ENCODE results near the gene IPO5. TPM values are rescaled to one million over a fixed set of nuclear protein-coding genes. Genes with fewer than 3 reads are reported as not detected.
"Not testable (repeated sequence)": the region's sequence is repeated elsewhere in the genome, so short reads cannot be mapped to it uniquely, and the experiment has no call there.

Gene IPO5
- total RNA-seq, 1 donor from 2014 or later = 727 TPM

DNA sequence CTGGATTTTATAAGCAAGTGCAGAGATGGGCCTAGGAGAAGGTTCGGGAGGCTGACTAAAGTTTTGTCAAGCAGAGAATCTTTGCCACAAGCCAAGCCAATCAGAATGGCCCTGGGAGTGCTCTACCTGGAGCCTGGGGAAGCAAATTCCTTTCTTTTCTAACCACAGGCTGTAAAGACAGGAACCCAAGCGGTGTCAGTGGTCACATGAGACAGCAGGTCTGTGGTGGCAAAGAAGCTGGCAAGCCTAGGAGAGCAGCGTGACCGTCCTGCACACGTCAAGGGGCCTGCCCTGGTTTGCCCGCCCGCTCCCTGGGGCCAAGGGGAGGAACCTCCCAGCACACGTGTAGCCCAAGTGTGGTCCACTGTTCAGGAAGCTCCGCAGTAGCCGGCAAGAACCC lies 90.8 kb downstream of the IPO5 start:
- Histone ChIP-seq H3K27me3 (no peaks in the 10 kb centered on the region), H3K4me3 (no peak overlapping the region), H3K36me3 (no peaks in the 10 kb centered on the region), H3F3A (ENCODE audit: low read depth) (no peaks in the 10 kb centered on the region), H3K9me3 (ENCODE audit: low read depth) (no peaks in the 10 kb centered on the region), H3K9ac (no peak overlapping the region), H2AFZ (replicated peaks) (peak overlapping the region; percentile 77), H3K79me2 (ENCODE audit: low read depth) (no peaks in the 10 kb centered on the region), H4K20me1 (ENCODE audit: low read depth) (no peaks in the 10 kb centered on the region), H3K4me1 (no peaks in the 10 kb centered on the region), H3K4me2 (no peak overlapping the region), H3K27ac (no peak overlapping the region)
- Mint-ChIP-seq H3K4me3 (no peak overlapping the region), H3K9me3 (no peaks in the 10 kb centered on the region), H3K4me1 (no peaks in the 10 kb centered on the region), H3K27me3 (ENCODE audit: insufficient read depth, low read depth) (no peaks in the 10 kb centered on the region), H3K36me3 (no peaks in the 10 kb centered on the region), H3K27ac (no peak overlapping the region)
- no peak for TF ChIP-seq EZH2 (IDR thresholded peaks at IDR 0.05)
- no peak for TF ChIP-seq EZH2phosphoT487 (IDR thresholded peaks at IDR 0.05)
- TF ChIP-seq, protein P1, sequence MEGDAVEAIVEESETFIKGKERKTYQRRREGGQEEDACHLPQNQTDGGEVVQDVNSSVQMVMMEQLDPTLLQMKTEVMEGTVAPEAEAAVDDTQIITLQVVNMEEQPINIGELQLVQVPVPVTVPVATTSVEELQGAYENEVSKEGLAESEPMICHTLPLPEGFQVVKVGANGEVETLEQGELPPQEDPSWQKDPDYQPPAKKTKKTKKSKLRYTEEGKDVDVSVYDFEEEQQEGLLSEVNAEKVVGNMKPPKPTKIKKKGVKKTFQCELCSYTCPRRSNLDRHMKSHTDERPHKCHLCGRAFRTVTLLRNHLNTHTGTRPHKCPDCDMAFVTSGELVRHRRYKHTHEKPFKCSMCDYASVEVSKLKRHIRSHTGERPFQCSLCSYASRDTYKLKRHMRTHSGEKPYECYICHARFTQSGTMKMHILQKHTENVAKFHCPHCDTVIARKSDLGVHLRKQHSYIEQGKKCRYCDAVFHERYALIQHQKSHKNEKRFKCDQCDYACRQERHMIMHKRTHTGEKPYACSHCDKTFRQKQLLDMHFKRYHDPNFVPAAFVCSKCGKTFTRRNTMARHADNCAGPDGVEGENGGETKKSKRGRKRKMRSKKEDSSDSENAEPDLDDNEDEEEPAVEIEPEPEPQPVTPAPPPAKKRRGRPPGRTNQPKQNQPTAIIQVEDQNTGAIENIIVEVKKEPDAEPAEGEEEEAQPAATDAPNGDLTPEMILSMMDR (IDR thresholded peaks at IDR 0.05) = no peak
- DNase-seq (ENCODE audit: low spot score) = no peak

DNA sequence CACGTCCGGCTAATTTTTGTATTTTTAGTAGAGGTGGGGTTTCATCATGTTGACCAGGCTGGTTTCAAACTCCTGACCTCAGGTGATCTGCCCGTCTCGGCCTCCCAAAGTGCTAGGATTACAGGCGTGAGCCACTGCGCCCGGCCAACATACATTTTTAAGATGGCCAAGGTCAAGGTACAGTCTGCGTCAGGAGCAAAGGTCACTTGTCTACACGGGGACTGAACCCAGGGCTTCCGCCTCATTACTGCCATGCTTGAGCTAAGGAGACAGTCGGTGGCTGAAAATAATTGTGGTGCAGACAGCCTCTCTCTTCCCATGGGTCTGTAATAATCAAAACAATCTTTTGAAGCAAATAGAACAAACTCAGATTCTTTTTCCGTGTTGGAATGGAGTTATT lies 94.3 kb downstream of the IPO5 start:
- not testable (repeated sequence) for H3K36me3 ChIP-seq; H3K27ac Mint-ChIP-seq; H3K4me3 ChIP-seq; H3F3A ChIP-seq (ENCODE audit: low read depth); H3K27me3 Mint-ChIP-seq (ENCODE audit: insufficient read depth, low read depth); H3K9ac ChIP-seq; H3K36me3 Mint-ChIP-seq; H4K20me1 ChIP-seq (ENCODE audit: low read depth); H3K4me3 Mint-ChIP-seq; H3K4me1 Mint-ChIP-seq; H2AFZ ChIP-seq (replicated peaks); H3K9me3 ChIP-seq (ENCODE audit: low read depth); H3K27me3 ChIP-seq; H3K79me2 ChIP-seq (ENCODE audit: low read depth); DNase-seq (ENCODE audit: low spot score); H3K9me3 Mint-ChIP-seq; H3K4me2 ChIP-seq; H3K4me1 ChIP-seq; H3K27ac ChIP-seq

GRCh38 chr13:98048265-98048664 lies 94.8 kb downstream of the IPO5 start:
- H3K27me3 ChIP-seq = no peaks in the 10 kb centered on the region
- H3K27ac ChIP-seq = no peak overlapping the region
- H3K9me3 Mint-ChIP-seq = no peaks in the 10 kb centered on the region
- no peaks in the 10 kb centered on the region for H3K36me3 ChIP-seq
- H3K4me3 Mint-ChIP-seq = no peak overlapping the region
- H3K4me1 Mint-ChIP-seq = no peaks in the 10 kb centered on the region
- H3K4me2 ChIP-seq = no peak overlapping the region
- no peaks in the 10 kb centered on the region for H4K20me1 ChIP-seq (ENCODE audit: low read depth)
- no peak overlapping the region for H3K4me3 ChIP-seq
- no peaks in the 10 kb centered on the region for H3K4me1 ChIP-seq
- TF ChIP-seq EZH2phosphoT487 (IDR thresholded peaks at IDR 0.05) = no peak
- no peak for TF ChIP-seq EZH2 (IDR thresholded peaks at IDR 0.05)
- TF ChIP-seq, protein P1 (IDR thresholded peaks at IDR 0.05) = no peak
- H3K36me3 Mint-ChIP-seq = no peaks in the 10 kb centered on the region
- no peak overlapping the region for H3K9ac ChIP-seq
- H2AFZ ChIP-seq (replicated peaks) = no peak overlapping the region
- H3K9me3 ChIP-seq (ENCODE audit: low read depth) = no peaks in the 10 kb centered on the region
- H3K27me3 Mint-ChIP-seq (ENCODE audit: insufficient read depth, low read depth) = peaks cover 4% of the 10 kb centered on the region
- no peak for DNase-seq (ENCODE audit: low spot score)
- no peaks in the 10 kb centered on the region for H3F3A ChIP-seq (ENCODE audit: low read depth)
- H3K27ac Mint-ChIP-seq = no peak overlapping the region
- H3K79me2 ChIP-seq (ENCODE audit: low read depth) = no peaks in the 10 kb centered on the region

GRCh38 chr13:98050041-98050466 lies 96.6 kb downstream of the IPO5 start:
- no peaks in the 10 kb centered on the region for H3K36me3 Mint-ChIP-seq
- TF ChIP-seq, protein P1 (IDR thresholded peaks at IDR 0.05) = no peak
- TF ChIP-seq EZH2 (IDR thresholded peaks at IDR 0.05) (no peak), EZH2phosphoT487 (IDR thresholded peaks at IDR 0.05) (no peak)
- Histone ChIP-seq H3K9me3 (ENCODE audit: low read depth) (no peaks in the 10 kb centered on the region), H3K27ac (no peak overlapping the region), H3K9ac (no peak overlapping the region), H2AFZ (replicated peaks) (no peak overlapping the region), H3K4me1 (no peaks in the 10 kb centered on the region), H3K79me2 (ENCODE audit: low read depth) (no peaks in the 10 kb centered on the region), H4K20me1 (ENCODE audit: low read depth) (no peaks in the 10 kb centered on the region), H3K36me3 (no peaks in the 10 kb centered on the region), H3K4me3 (no peak overlapping the region), H3K4me2 (no peak overlapping the region), H3F3A (ENCODE audit: low read depth) (no peaks in the 10 kb centered on the region), H3K27me3 (no peaks in the 10 kb centered on the region)
- no peak overlapping the region for H3K27ac Mint-ChIP-seq
- DNase-seq (ENCODE audit: low spot score) = no peak
- no peaks in the 10 kb centered on the region for H3K4me1 Mint-ChIP-seq
- peaks cover 4% of the 10 kb centered on the region for H3K27me3 Mint-ChIP-seq (ENCODE audit: insufficient read depth, low read depth)
- H3K9me3 Mint-ChIP-seq = peaks cover 6% of the 10 kb centered on the region
- H3K4me3 Mint-ChIP-seq = no peak overlapping the region

Measured in neural progenitor cell (in vitro differentiated cells).